ENCODE measurements around the gene TICRR. TPM values are rescaled to one million over a fixed set of nuclear protein-coding genes. Genes with fewer than 3 reads are reported as not detected.

Gene TICRR
- total and polyA plus RNA-seq, 2 donors = 0.13 to 2.9 TPM

DNA sequence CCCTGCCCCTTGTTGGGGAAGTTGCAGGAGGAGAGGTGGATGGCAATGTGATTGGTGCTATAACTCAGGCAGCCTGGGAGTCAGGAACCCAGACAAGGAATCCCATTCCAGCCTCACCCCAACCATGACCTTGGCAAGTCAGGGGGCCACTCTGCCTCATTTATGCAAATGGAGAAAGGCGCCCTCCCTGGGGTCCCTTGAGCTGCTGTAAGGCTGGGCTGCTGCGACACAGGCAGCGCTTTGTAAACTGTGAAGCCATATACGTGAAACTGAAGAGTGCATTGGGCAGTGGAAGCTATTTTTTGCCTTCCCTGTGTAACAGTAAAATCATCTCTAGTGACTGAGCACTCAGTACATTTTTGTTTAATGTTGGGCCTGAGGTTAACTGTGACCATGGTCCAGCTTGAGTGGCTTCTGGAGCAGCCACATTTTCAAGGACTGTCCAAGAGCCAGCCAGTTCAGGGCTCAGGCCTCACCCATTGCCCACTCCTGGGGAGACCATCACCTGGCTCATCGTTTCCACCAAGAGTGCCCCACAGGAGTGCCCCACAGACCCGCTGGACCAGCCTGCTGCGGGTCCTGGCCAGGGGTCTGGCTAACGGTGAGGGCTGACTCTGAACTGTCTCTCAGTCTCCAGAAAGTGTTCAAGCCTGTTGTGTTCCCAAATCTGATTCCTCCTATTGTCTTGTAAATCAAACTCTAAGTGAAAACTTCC lies 52.1 kb downstream of the TICRR start:
- Histone ChIP-seq H3K27ac (ENCODE audit: low read depth) (no peak overlapping the region), H3K36me3 (ENCODE audit: insufficient read depth) (peaks cover 2% of the 10 kb centered on the region)

GRCh38 chr15:89628301-89628700 lies 53.0 kb downstream of the TICRR start:
- no peak for DNase-seq (ENCODE audit: extremely low spot score)
- WGBS = 84% methylated on average over 21 of the region's 21 CpGs
- Histone ChIP-seq H3K4me3 (ENCODE audit: low read depth, low read length) (no peak overlapping the region), H3K27ac (ENCODE audit: low read depth) (no peak overlapping the region), H3K36me3 (ENCODE audit: insufficient read depth) (peaks cover 2% of the 10 kb centered on the region), H3K4me1 (ENCODE audit: insufficient read depth) (no peaks in the 10 kb centered on the region)

More for the DNA sequence above, 52.1 kb downstream of the TICRR start:
- WGBS = 95% methylated on average over 8 of the region's 8 CpGs
- Histone ChIP-seq H3K4me1 (ENCODE audit: insufficient read depth) (no peaks in the 10 kb centered on the region), H3K4me3 (ENCODE audit: low read depth, low read length) (no peak overlapping the region)
- DNase-seq (ENCODE audit: extremely low spot score) = no peak

GRCh38 chr15:89628806-89629715 lies 53.8 kb downstream of the TICRR start:
- Histone ChIP-seq H3K36me3 (ENCODE audit: insufficient read depth) (peaks cover 4% of the 10 kb centered on the region), H3K27ac (ENCODE audit: low read depth) (no peak overlapping the region), H3K4me3 (ENCODE audit: low read depth, low read length) (no peak overlapping the region), H3K4me1 (ENCODE audit: insufficient read depth) (no peaks in the 10 kb centered on the region)
- no peak for DNase-seq (ENCODE audit: extremely low spot score)
- WGBS = 90% methylated on average over 30 of the region's 30 CpGs

GRCh38 chr15:89629829-89630228 lies 54.6 kb downstream of the TICRR start:
- no peak for DNase-seq (ENCODE audit: extremely low spot score)
- Histone ChIP-seq H3K4me1 (ENCODE audit: insufficient read depth) (no peaks in the 10 kb centered on the region), H3K27ac (ENCODE audit: low read depth) (no peak overlapping the region), H3K36me3 (ENCODE audit: insufficient read depth) (peaks cover 4% of the 10 kb centered on the region), H3K4me3 (ENCODE audit: low read depth, low read length) (no peak overlapping the region)
- 96% methylated on average over 5 of the region's 5 CpGs for WGBS

GRCh38 chr15:89630260-89630659 lies 55.0 kb downstream of the TICRR start:
- Histone ChIP-seq H3K4me3 (ENCODE audit: low read depth, low read length) (no peak overlapping the region), H3K27ac (ENCODE audit: low read depth) (no peak overlapping the region), H3K4me1 (ENCODE audit: insufficient read depth) (no peaks in the 10 kb centered on the region), H3K36me3 (ENCODE audit: insufficient read depth) (peaks cover 4% of the 10 kb centered on the region)
- WGBS = 93% methylated on average over 14 of the region's 14 CpGs
- no peak for DNase-seq (ENCODE audit: extremely low spot score)

DNA sequence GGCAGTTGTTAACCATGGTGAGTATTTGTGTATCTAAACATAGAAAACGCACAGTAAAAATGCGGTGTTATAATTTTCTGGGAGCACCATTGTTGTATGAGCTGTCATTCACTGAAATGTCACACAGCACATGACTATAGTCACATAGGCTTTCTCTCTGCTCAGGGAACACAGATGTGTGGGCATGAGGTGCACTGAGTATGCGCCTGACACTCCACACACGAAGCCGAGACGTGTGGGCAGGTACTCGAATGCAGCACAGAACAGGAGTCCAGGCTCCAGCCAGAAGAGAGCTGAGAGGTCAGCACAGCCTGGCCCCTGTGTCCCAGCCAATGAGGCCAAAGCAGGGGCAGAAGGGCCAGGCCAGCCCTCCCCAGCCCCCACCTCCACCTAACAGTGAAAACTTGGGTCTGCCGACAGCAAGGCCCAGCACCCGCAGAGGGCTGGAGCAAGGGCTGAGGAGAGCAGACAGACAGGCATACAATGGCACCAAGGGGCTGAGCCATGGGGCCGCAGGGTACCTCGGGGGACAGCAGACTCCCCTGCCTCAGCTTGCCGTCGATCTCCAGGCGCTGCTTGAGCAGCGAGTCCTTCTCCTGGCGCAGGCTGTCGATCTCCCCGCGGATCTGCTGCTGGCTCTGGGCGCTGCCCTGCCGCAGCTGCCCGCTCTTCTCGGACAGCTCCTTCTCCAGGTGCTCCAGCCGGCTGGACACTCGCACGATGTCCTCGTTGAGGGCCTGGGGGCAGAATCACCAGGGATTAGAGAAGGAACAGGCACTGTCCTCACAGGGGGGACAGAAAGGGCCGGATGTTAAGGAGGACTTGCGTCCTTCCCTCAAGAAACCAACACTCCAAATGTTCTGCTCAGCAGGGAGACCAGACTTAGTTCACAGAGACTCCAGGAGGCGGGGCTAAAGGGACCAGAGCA lies 56.0 kb downstream of the TICRR start:
- WGBS = 93% methylated on average over 30 of the region's 30 CpGs
- peaks cover 4% of the 10 kb centered on the region for H3K36me3 ChIP-seq (ENCODE audit: insufficient read depth)
- DNase-seq (ENCODE audit: extremely low spot score) = no peak

DNA sequence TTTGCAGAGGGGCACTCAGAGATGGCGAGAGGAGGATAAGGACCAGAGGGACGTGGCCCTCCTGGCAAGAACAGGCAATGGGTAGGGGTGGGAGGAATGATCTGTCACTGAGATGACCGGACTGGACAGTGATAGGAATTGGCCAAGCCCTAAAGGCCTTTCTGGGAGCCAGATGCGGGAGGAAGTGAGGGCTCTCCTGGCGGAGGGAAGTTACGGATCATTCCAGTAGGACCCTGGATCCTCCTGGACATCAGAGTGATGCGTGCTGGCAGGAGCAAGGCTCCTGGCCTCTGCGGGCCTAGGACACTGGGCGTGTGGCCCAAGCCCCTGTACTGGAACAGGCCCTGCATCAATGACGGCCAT lies 56.6 kb downstream of the TICRR start:
- WGBS = 88% methylated on average over 10 of the region's 10 CpGs

More for the DNA sequence above, 56.0 kb downstream of the TICRR start:
- Histone ChIP-seq H3K4me1 (ENCODE audit: insufficient read depth) (no peaks in the 10 kb centered on the region), H3K27ac (ENCODE audit: low read depth) (no peak overlapping the region), H3K4me3 (ENCODE audit: low read depth, low read length) (no peak overlapping the region)

GRCh38 chr15:89632563-89633430 lies 57.5 kb downstream of the TICRR start:
- DNase-seq (ENCODE audit: extremely low spot score) = no peak
- Histone ChIP-seq H3K4me1 (ENCODE audit: insufficient read depth) (no peaks in the 10 kb centered on the region), H3K36me3 (ENCODE audit: insufficient read depth) (peaks cover 4% of the 10 kb centered on the region), H3K27ac (ENCODE audit: low read depth) (no peak overlapping the region), H3K4me3 (ENCODE audit: low read depth, low read length) (no peak overlapping the region)
- 96% methylated on average over 18 of the region's 18 CpGs for WGBS

More for the DNA sequence above, 56.6 kb downstream of the TICRR start:
- H3K27ac ChIP-seq (ENCODE audit: low read depth) = no peak overlapping the region
- DNase-seq (ENCODE audit: extremely low spot score) = no peak
- peaks cover 4% of the 10 kb centered on the region for H3K36me3 ChIP-seq (ENCODE audit: insufficient read depth)
- no peak overlapping the region for H3K4me3 ChIP-seq (ENCODE audit: low read depth, low read length)
- H3K4me1 ChIP-seq (ENCODE audit: insufficient read depth) = no peaks in the 10 kb centered on the region

DNA sequence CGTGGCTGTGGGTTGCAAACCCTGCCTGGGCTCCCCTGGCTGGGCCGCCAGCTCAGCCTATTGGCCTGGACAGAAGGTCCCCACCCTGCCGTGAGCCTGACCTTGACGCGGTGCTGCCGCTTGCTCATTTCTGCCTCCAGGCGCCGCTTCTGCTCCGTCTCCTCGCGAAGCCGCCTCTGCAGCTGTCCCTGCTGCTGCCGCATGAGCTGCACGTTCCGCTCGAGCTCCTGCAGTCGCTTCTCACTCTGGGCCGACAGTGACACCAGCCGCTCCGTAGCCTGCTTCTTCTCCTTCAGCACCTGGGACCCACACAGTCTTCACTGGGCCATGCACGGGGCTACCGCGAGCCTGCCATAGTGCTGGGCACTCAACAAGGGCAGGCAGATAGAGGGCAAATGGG lies 58.3 kb downstream of the TICRR start:
- peaks cover 3% of the 10 kb centered on the region for H3K36me3 ChIP-seq (ENCODE audit: insufficient read depth)
- H3K4me3 ChIP-seq (ENCODE audit: low read depth, low read length) = no peak overlapping the region
- H3K4me1 ChIP-seq (ENCODE audit: insufficient read depth) = no peaks in the 10 kb centered on the region
- DNase-seq (ENCODE audit: extremely low spot score) = no peak
- H3K27ac ChIP-seq (ENCODE audit: low read depth) = no peak overlapping the region
- WGBS = 97% methylated on average over 23 of the region's 23 CpGs

- H3K27ac ChIP-seq (ENCODE audit: low read depth) = no peak overlapping the region
- H3K36me3 ChIP-seq (ENCODE audit: insufficient read depth) = peaks cover 3% of the 10 kb centered on the region
- no peaks in the 10 kb centered on the region for H3K4me1 ChIP-seq (ENCODE audit: insufficient read depth)
- no peak overlapping the region for H3K4me3 ChIP-seq (ENCODE audit: low read depth, low read length)
- DNase-seq (ENCODE audit: extremely low spot score) = no peak
- 96% methylated on average over 5 of the region's 5 CpGs for WGBS
Measured at GRCh38 chr15:89640245-89640644, 65.0 kb downstream of the TICRR start.

- H3K36me3 ChIP-seq (ENCODE audit: insufficient read depth) = peaks cover 3% of the 10 kb centered on the region
- WGBS = 84% methylated on average over 5 of the region's 5 CpGs
- no peak for DNase-seq (ENCODE audit: extremely low spot score)
- no peaks in the 10 kb centered on the region for H3K4me1 ChIP-seq (ENCODE audit: insufficient read depth)
- no peak overlapping the region for H3K4me3 ChIP-seq (ENCODE audit: low read depth, low read length)
- no peak overlapping the region for H3K27ac ChIP-seq (ENCODE audit: low read depth)
Measured at GRCh38 chr15:89641053-89641452, 65.8 kb downstream of the TICRR start.

- no peak for DNase-seq (ENCODE audit: extremely low spot score)
- no peak overlapping the region for H3K4me3 ChIP-seq (ENCODE audit: low read depth, low read length)
- no peaks in the 10 kb centered on the region for H3K4me1 ChIP-seq (ENCODE audit: insufficient read depth)
- peaks cover 3% of the 10 kb centered on the region for H3K36me3 ChIP-seq (ENCODE audit: insufficient read depth)
- WGBS = 93% methylated on average over 16 of the region's 16 CpGs
- H3K27ac ChIP-seq (ENCODE audit: low read depth) = no peak overlapping the region
Measured at GRCh38 chr15:89642106-89642505, 66.8 kb downstream of the TICRR start.

Data from urinary bladder (tissue), 4 donors.